Fibroblast of lung (primary cell): ENCODE data around the gene ALS2CL. TPM values are rescaled to one million over a fixed set of nuclear protein-coding genes. Genes with fewer than 3 reads are reported as not detected.
A peak's percentile ranks its signal among the peaks of the same experiment; 100 is the strongest.

Experiments
- DNase-seq, 2 donors: peaks; one replicate each; pipeline versions ENCODE4 v3.0.0 to v3.0.0-alpha.2; 2010; ENCODE audit warnings: low read depth in 2 of 2
- H2AFZ ChIP-seq: 2 replicates; pipeline ENCODE4 v1.5.1; 2012; ENCODE audit warnings: low read length, control low read depth, inconsistent platforms
- H3K27ac ChIP-seq: 2 replicates; pipeline ENCODE4 v1.5.1; 2011; ENCODE audit warnings: low read length, control low read depth; ENCODE audit not compliant: insufficient read depth
- H3K27me3 ChIP-seq: 2 replicates; pipeline ENCODE4 v1.5.1; 2011; ENCODE audit warnings: mild to moderate bottlenecking, low read length; ENCODE audit not compliant: control insufficient read depth, insufficient read depth
- H3K36me3 ChIP-seq: 2 replicates; pipeline ENCODE4 v1.5.1; 2011; ENCODE audit warnings: low read length; ENCODE audit not compliant: control insufficient read depth, insufficient read depth
- H3K4me1 ChIP-seq: 2 replicates; pipeline ENCODE4 v1.5.1; 2011; ENCODE audit warnings: low read length; ENCODE audit not compliant: control insufficient read depth, insufficient read depth; ENCODE audit errors: extremely low read depth
- H3K4me2 ChIP-seq: 2 replicates; pipeline ENCODE4 v1.5.1; 2011; ENCODE audit warnings: low read length, control low read depth; ENCODE audit not compliant: insufficient read depth; ENCODE audit errors: extremely low read depth
- H3K4me3 ChIP-seq, 4 experiments: fragments of 200-600 bp in 1 of 4; sonication (generic) in 1 of 4; replicated peaks in 1 of 4; 2 replicates each; pipeline ENCODE4 v1.5.1; 2011 to 2016; ENCODE audit warnings: low read length in 4 of 4, low read depth in 3 of 4, mild to moderate bottlenecking in 3 of 4, control low read depth in 2 of 4, inconsistent platforms in 1 of 4, mixed read lengths in 1 of 4; ENCODE audit not compliant: insufficient read depth in 1 of 4; ENCODE audit errors: control extremely low read depth in 1 of 4
- H3K79me2 ChIP-seq: 2 replicates; pipeline ENCODE4 v1.5.1; 2012; ENCODE audit warnings: mild to moderate bottlenecking, low read length, inconsistent platforms; ENCODE audit not compliant: control insufficient read depth, insufficient read depth
- H3K9ac ChIP-seq: 2 replicates; pipeline ENCODE4 v1.5.1; 2011; ENCODE audit warnings: mild to moderate bottlenecking, low read length, control low read depth; ENCODE audit not compliant: insufficient read depth
- H3K9me3 ChIP-seq: 2 replicates; pipeline ENCODE4 v1.5.1; 2012; ENCODE audit warnings: low read depth, low read length; ENCODE audit not compliant: control insufficient read depth, insufficient read depth
- H4K20me1 ChIP-seq: 2 replicates; pipeline ENCODE4 v1.5.1; 2011; ENCODE audit warnings: low read length; ENCODE audit not compliant: control insufficient read depth, insufficient read depth; ENCODE audit errors: extremely low read depth
- CTCF ChIP-seq, 2 donors: IDR thresholded peaks in 1 of 2; conservative IDR thresholded peaks in 1 of 2; 1 replicate in 1 of 2; 2 replicates in 1 of 2; pipeline ENCODE4 v1.5.1; 2011 to 2012; ENCODE audit warnings: low read length in 2 of 2, control low read depth in 1 of 2, inconsistent platforms in 1 of 2, low read depth in 1 of 2, mild to moderate bottlenecking in 1 of 2
- EZH2 ChIP-seq: IDR thresholded peaks from 2 replicates; pipeline ENCODE4 v1.5.1; 2012; ENCODE audit warnings: low read length, control low read depth, mild to moderate bottlenecking; ENCODE audit errors: missing control alignments
- polyA plus RNA-seq, 2 donors: library from polyadenylated mRNA; depleted of rRNA in 1 of 2; stranded (reverse) in 1 of 2; unstranded in 1 of 2; fragments of >200 nt; gene quantifications; 2 replicates each; pipeline ENCODE4 v1.2.1, GENCODE V29; 2011 to 2012; ENCODE audit warnings: missing spikeins in 1 of 2
- total RNA-seq: library from RNA; depleted of rRNA; stranded (reverse); fragments of >200 nt; gene quantifications from 2 replicates; pipeline ENCODE4 v1.2.1, GENCODE V29; 2014

ALS2CL gene
- total and polyA plus RNA-seq, 2 donors (not counting 1 experiment from before 2014, with no cell fraction given), result 4.4 to 19.7 TPM

GRCh38 chr3:46664971-46665762, 28.3 kb downstream of the ALS2CL start:
- Histone ChIP-seq H3K79me2 (no peaks in the 10 kb centered on the region), H2AFZ (no peak overlapping the region), H3K27me3 (no peaks in the 10 kb centered on the region), H3K9ac (no peak overlapping the region), H3K36me3 (no peaks in the 10 kb centered on the region), H3K27ac (no peak overlapping the region), H3K4me2 (no peak overlapping the region), H3K9me3 (no peaks in the 10 kb centered on the region), H3K4me3 (no peak overlapping the region), H4K20me1 (no peaks in the 10 kb centered on the region), H3K4me1 (no peaks in the 10 kb centered on the region)
- no peak for DNase-seq
- no peak for TF ChIP-seq CTCF (conservative IDR thresholded peaks at IDR 0.05 in 1 of 2, IDR thresholded peaks at IDR 0.05 in 1 of 2; ENCODE audit: low read depth in 1 of 2, low read length in 2 of 2)
- TF ChIP-seq EZH2, result no peak

GRCh38 chr3:46664188-46664970, 29.1 kb downstream of the ALS2CL start:
- TF ChIP-seq CTCF (conservative IDR thresholded peaks at IDR 0.05 in 1 of 2, IDR thresholded peaks at IDR 0.05 in 1 of 2; ENCODE audit: low read depth in 1 of 2, low read length in 2 of 2), result no peak
- TF ChIP-seq EZH2, result no peak
- no peak for DNase-seq

GRCh38 chr3:46663591-46664135, 29.8 kb downstream of the ALS2CL start:
- DNase-seq, result peak; percentile 20 to 38
- Histone ChIP-seq H3K27me3 (no peaks in the 10 kb centered on the region), H3K4me1 (no peaks in the 10 kb centered on the region), H3K9ac (no peak overlapping the region), H3K36me3 (no peaks in the 10 kb centered on the region), H3K4me3 (no peak overlapping the region), H3K27ac (no peak overlapping the region), H4K20me1 (no peaks in the 10 kb centered on the region), H2AFZ (no peak overlapping the region), H3K4me2 (no peak overlapping the region), H3K9me3 (no peaks in the 10 kb centered on the region), H3K79me2 (no peaks in the 10 kb centered on the region)
- TF ChIP-seq EZH2 (no peak), CTCF (conservative IDR thresholded peaks at IDR 0.05 in 1 of 2, IDR thresholded peaks at IDR 0.05 in 1 of 2; ENCODE audit: low read depth in 1 of 2, low read length in 2 of 2) (no peak)

More at GRCh38 chr3:46664188-46664970, 29.1 kb downstream of the ALS2CL start:
- no peaks in the 10 kb centered on the region for H3K9me3 ChIP-seq
- no peak overlapping the region for H3K4me2 ChIP-seq
- no peak overlapping the region for H3K4me3 ChIP-seq
- H3K79me2 ChIP-seq, result no peaks in the 10 kb centered on the region
- H3K27ac ChIP-seq, result no peak overlapping the region
- no peaks in the 10 kb centered on the region for H3K36me3 ChIP-seq
- no peaks in the 10 kb centered on the region for H4K20me1 ChIP-seq
- H2AFZ ChIP-seq, result no peak overlapping the region
- H3K4me1 ChIP-seq, result no peaks in the 10 kb centered on the region
- H3K9ac ChIP-seq, result no peak overlapping the region
- no peaks in the 10 kb centered on the region for H3K27me3 ChIP-seq
